ENCODE data around the gene CDK17. TPM values are rescaled to one million over a fixed set of nuclear protein-coding genes. Genes with fewer than 3 reads are reported as not detected.

Gene CDK17
- total RNA-seq, 2 donors from 2014 or later = 30.7 to 97.6 TPM

- no peaks in the 10 kb centered on the region for H3K36me3 ChIP-seq
- no peak for TF ChIP-seq CTCF (IDR thresholded peaks at IDR 0.05)
- peaks cover 8 to 28% of the 10 kb centered on the region in 2 donors for H3K4me1 ChIP-seq (ENCODE audit: control insufficient read depth in 1 of 2, low read depth in 2 of 2)
- no peaks in the 10 kb centered on the region for H3K27me3 ChIP-seq (replicated peaks; ENCODE audit: insufficient read depth)
- no peaks in the 10 kb centered on the region for H3K9me3 ChIP-seq
- no peak overlapping the region for H3K4me3 ChIP-seq
- DNase-seq (ENCODE audit: low spot score) = no peak
- H3K27ac ChIP-seq = no peak overlapping the region
- ATAC-seq (ENCODE audit: insufficient number of reproducible peaks, low FRiP score, low read depth) = no peak
Observed at GRCh38 chr12:96260644-96261043, 139.6 kb downstream of the CDK17 start.

DNA sequence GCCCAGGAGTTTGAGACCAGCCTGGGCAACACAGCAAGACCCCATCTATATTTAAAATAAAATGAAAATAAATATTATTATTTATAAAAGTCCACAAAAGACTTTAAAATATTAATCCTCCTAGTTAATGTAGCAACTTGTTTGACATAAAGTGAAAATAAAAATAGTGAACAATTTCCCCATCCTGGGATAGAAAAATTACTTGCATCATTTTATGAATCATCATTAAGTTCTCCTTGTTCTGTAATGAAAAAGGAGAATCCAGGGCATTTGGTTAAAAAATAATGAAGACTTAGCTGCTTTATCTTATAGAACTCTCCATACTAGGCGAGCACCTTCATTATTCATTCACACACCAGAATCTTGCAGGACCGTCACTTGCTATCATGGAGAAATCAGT lies 140.0 kb downstream of the CDK17 start:
- H3K27me3 ChIP-seq (replicated peaks; ENCODE audit: insufficient read depth) = no peaks in the 10 kb centered on the region
- H3K4me1 ChIP-seq (ENCODE audit: control insufficient read depth in 1 of 2, low read depth in 2 of 2) = peaks cover 8 to 28% of the 10 kb centered on the region in 2 donors
- no peak for ATAC-seq (ENCODE audit: insufficient number of reproducible peaks, low FRiP score, low read depth)
- no peaks in the 10 kb centered on the region for H3K36me3 ChIP-seq
- no peaks in the 10 kb centered on the region for H3K9me3 ChIP-seq
- TF ChIP-seq CTCF (IDR thresholded peaks at IDR 0.05) = no peak
- no peak for DNase-seq (ENCODE audit: low spot score)
- H3K4me3 ChIP-seq = no peak overlapping the region
- H3K27ac ChIP-seq = no peak overlapping the region

GRCh38 chr12:96258104-96258961 lies 141.9 kb downstream of the CDK17 start:
- DNase-seq (ENCODE audit: low spot score) (no peak), ATAC-seq (ENCODE audit: insufficient number of reproducible peaks, low FRiP score, low read depth) (peak; percentile 20)
- no peaks in the 10 kb centered on the region for H3K9me3 ChIP-seq
- no peaks in the 10 kb centered on the region for H3K36me3 ChIP-seq
- no peaks in the 10 kb centered on the region for H3K27me3 ChIP-seq (replicated peaks; ENCODE audit: insufficient read depth)
- H3K4me3 ChIP-seq = no peak overlapping the region
- TF ChIP-seq CTCF (IDR thresholded peaks at IDR 0.05) = no peak
- H3K27ac ChIP-seq = peak overlapping the region in 1 of 2 donors; percentile 20
- peaks cover 8 to 28% of the 10 kb centered on the region in 2 donors for H3K4me1 ChIP-seq (ENCODE audit: control insufficient read depth in 1 of 2, low read depth in 2 of 2)

DNA sequence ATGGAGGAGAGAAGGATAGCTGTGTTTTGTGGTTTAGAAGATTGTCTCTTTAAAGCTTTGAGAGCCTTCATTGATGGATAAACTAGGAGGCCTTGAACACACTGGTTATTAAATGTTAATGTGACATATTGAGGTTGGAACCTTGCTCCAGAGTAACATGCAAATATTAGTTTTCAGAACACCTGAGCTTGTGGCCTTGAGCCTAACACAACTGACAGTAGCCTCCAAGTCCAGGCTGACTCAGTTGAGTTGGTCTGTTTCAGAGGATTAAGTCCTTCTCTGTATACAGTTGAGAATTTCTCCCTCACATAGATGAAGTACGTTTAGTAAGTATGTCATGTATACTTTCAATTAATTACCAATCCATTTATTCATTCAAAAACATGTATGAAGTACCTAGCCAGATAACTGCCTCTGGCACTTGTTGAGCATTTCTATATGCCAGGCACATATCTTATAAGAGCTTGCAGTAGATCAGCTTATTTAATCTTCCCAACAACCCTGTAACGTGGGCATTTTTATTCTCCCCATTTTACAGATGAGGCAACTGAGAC lies 142.6 kb downstream of the CDK17 start:
- Histone ChIP-seq H3K9me3 (no peaks in the 10 kb centered on the region), H3K27me3 (replicated peaks; ENCODE audit: insufficient read depth) (no peaks in the 10 kb centered on the region), H3K36me3 (no peaks in the 10 kb centered on the region), H3K4me1 (ENCODE audit: control insufficient read depth in 1 of 2, low read depth in 2 of 2) (peaks cover 8 to 28% of the 10 kb centered on the region in 2 donors), H3K27ac (peak overlapping the region in 1 of 2 donors; percentile 20), H3K4me3 (no peak overlapping the region)
- no peak for DNase-seq (ENCODE audit: low spot score)
- ATAC-seq (ENCODE audit: insufficient number of reproducible peaks, low FRiP score, low read depth) = no peak
- TF ChIP-seq CTCF (IDR thresholded peaks at IDR 0.05) = no peak

DNA sequence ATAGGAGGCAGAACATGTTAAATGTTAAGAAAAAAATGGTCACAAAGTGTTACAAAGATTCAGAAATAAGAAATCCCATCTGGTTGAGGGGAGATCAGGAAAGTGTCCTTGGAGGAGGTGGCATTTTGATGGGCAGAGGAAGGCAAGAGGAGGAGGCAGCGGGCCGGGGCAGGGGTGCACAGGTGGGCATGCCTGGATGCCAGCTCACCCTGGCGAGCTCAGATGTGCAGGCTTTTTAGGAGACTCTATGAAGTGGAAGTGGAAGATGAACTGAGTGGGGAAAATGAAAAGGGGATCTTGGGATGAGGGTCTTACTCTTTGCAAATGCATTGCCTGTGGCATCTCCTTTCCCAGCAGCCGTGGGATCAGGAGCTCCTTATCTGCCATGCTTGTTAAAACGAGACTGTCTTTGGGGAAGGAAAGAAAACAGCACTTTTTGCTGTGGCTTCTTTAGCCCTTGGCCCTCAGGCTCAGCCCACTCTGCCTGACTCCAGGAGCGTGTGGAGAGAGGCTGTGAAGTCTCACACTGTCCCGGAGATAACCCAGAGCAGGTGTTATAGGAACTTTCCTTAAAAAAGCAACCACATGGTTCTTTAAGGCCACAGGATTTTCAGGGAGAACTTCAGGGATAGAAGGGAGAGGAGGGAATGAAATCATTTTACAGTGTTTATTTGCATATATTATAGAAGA lies 143.4 kb downstream of the CDK17 start:
- TF ChIP-seq CTCF (IDR thresholded peaks at IDR 0.05) = no peak
- Histone ChIP-seq H3K27me3 (replicated peaks; ENCODE audit: insufficient read depth) (no peaks in the 10 kb centered on the region), H3K9me3 (no peaks in the 10 kb centered on the region), H3K36me3 (no peaks in the 10 kb centered on the region), H3K27ac (no peak overlapping the region), H3K4me1 (ENCODE audit: control insufficient read depth in 1 of 2, low read depth in 2 of 2) (peaks cover 8 to 21% of the 10 kb centered on the region in 2 donors), H3K4me3 (no peak overlapping the region)
- ATAC-seq (ENCODE audit: insufficient number of reproducible peaks, low FRiP score, low read depth) (no peak), DNase-seq (ENCODE audit: low spot score) (no peak)

Data from thoracic aorta (tissue), 2 donors.